ENCODE measurements around the gene CYB561D2. TPM values are rescaled to one million over a fixed set of nuclear protein-coding genes. Genes with fewer than 3 reads are reported as not detected.

The CYB561D2 gene
- total and polyA plus RNA-seq, 2 of the 13 experiments (the other 11 are each of a cell fraction or from before 2014, with no cell fraction given): 11.1 to 17.2 TPM

- no peak for TF ChIP-seq FIP1L1 (IDR thresholded peaks at IDR 0.05; ENCODE audit: borderline replicate concordance, insufficient read depth, low read depth, low read length)
- no peak for TF ChIP-seq CBX1 (IDR thresholded peaks at IDR 0.05; ENCODE audit: low read depth)
- TF ChIP-seq, protein P1, sequence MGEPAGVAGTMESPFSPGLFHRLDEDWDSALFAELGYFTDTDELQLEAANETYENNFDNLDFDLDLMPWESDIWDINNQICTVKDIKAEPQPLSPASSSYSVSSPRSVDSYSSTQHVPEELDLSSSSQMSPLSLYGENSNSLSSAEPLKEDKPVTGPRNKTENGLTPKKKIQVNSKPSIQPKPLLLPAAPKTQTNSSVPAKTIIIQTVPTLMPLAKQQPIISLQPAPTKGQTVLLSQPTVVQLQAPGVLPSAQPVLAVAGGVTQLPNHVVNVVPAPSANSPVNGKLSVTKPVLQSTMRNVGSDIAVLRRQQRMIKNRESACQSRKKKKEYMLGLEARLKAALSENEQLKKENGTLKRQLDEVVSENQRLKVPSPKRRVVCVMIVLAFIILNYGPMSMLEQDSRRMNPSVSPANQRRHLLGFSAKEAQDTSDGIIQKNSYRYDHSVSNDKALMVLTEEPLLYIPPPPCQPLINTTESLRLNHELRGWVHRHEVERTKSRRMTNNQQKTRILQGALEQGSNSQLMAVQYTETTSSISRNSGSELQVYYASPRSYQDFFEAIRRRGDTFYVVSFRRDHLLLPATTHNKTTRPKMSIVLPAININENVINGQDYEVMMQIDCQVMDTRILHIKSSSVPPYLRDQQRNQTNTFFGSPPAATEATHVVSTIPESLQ (CRISPR knock-in tag; conservative IDR thresholded peaks at IDR 0.05): no peak
- no peak for TF ChIP-seq ZBED4 (CRISPR knock-in tag; IDR thresholded peaks at IDR 0.05; ENCODE audit: borderline replicate concordance)
- no peak for TF ChIP-seq RFX5 (IDR thresholded peaks at IDR 0.05; ENCODE audit: low read depth, low read length)
- no peak for TF ChIP-seq ZNF891 (CRISPR knock-in tag; IDR thresholded peaks at IDR 0.05)
- TF ChIP-seq DNMT3B (CRISPR knock-in tag; conservative IDR thresholded peaks at IDR 0.05): no peak
- TF ChIP-seq ZNF234 (CRISPR knock-in tag; conservative IDR thresholded peaks at IDR 0.05): no peak
- peak; percentile 65; the same call in 1 of the 2 replicates for TF ChIP-seq NCOR1 (IDR thresholded peaks at IDR 0.05; ENCODE audit: borderline replicate concordance, low read length)
- TF ChIP-seq GABPB1 (CRISPR knock-in tag; IDR thresholded peaks at IDR 0.05): 0 out of 2 replicates have a peak, but pooled peaks have one; percentile 15
- no peak for TF ChIP-seq NR1H2 (CRISPR knock-in tag; IDR thresholded peaks at IDR 0.05; ENCODE audit: borderline replicate concordance, low read depth)
- no peak for TF ChIP-seq HHEX (CRISPR knock-in tag; IDR thresholded peaks at IDR 0.05)
- peak; percentile 75 for TF ChIP-seq ZNF687 (CRISPR knock-in tag; IDR thresholded peaks at IDR 0.05)
- no peak for TF ChIP-seq NCOA2 (CRISPR knock-in tag; IDR thresholded peaks at IDR 0.05)
- TF ChIP-seq ZNF678 (CRISPR knock-in tag; IDR thresholded peaks at IDR 0.05): no peak
- peak; percentile 35; the same call in 1 of the 2 replicates for TF ChIP-seq ZNF768 (CRISPR knock-in tag; IDR thresholded peaks at IDR 0.05)
- no peak for TF ChIP-seq SIN3B (IDR thresholded peaks at IDR 0.05; ENCODE audit: low read length)
- TF ChIP-seq, protein P2, sequence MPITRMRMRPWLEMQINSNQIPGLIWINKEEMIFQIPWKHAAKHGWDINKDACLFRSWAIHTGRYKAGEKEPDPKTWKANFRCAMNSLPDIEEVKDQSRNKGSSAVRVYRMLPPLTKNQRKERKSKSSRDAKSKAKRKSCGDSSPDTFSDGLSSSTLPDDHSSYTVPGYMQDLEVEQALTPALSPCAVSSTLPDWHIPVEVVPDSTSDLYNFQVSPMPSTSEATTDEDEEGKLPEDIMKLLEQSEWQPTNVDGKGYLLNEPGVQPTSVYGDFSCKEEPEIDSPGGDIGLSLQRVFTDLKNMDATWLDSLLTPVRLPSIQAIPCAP (CRISPR knock-in tag; IDR thresholded peaks at IDR 0.05; ENCODE audit: low read depth): 0 out of 2 replicates have a peak, but pooled peaks have one; percentile 32
- TF ChIP-seq SMYD3 (CRISPR knock-in tag; IDR thresholded peaks at IDR 0.05): no peak
Measured at GRCh38 chr3:50324351-50325112, 26.1 kb upstream of the CYB561D2 start (continued).
